ENCODE results near the gene TMEM175.

TMEM175 gene

DNA sequence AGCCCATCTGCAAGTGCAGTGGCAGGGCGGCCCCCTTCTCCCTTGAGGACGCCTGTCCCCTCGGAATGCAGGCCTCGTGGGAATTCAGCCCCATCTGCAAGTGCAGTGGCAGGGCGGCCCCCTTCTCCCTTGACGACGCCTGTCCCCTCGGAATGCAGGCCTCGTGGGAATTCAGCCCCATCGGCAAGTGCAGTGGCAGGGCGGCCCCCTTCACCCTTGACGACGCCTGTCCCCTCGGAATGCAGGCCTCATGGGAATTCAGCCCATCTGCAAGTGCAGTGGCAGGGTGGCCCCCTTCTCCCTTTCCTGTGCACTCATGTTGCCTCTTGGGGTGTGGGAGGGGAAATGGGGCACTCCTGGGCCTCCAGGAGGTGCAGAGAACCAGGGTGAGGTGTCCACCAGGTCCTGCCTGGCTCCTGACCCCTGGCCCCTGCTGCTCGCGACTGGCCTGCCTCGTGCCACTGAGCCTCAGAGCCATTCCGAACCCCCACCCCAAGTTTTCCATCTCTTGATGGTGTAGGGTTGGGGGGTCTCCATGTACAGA is 67.7 kb downstream of the TMEM175 start:
- H3K27me3 ChIP-seq (ENCODE audit: control insufficient read depth, low read length): peaks cover 37% of the 10 kb centered on the region
- H3K4me1 ChIP-seq (ENCODE audit: control insufficient read depth, low read length): peaks cover 35% of the 10 kb centered on the region
- TF ChIP-seq EZH2phosphoT487 (IDR thresholded peaks at IDR 0.05; ENCODE audit: borderline replicate concordance, low read length): no peak
- TF ChIP-seq, protein P1, sequence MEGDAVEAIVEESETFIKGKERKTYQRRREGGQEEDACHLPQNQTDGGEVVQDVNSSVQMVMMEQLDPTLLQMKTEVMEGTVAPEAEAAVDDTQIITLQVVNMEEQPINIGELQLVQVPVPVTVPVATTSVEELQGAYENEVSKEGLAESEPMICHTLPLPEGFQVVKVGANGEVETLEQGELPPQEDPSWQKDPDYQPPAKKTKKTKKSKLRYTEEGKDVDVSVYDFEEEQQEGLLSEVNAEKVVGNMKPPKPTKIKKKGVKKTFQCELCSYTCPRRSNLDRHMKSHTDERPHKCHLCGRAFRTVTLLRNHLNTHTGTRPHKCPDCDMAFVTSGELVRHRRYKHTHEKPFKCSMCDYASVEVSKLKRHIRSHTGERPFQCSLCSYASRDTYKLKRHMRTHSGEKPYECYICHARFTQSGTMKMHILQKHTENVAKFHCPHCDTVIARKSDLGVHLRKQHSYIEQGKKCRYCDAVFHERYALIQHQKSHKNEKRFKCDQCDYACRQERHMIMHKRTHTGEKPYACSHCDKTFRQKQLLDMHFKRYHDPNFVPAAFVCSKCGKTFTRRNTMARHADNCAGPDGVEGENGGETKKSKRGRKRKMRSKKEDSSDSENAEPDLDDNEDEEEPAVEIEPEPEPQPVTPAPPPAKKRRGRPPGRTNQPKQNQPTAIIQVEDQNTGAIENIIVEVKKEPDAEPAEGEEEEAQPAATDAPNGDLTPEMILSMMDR (IDR thresholded peaks at IDR 0.05; ENCODE audit: low read depth, low read length, poor library complexity, severe bottlenecking): no peak
- H3K36me3 ChIP-seq (ENCODE audit: control insufficient read depth, low read length): no peaks in the 10 kb centered on the region
- H3K79me2 ChIP-seq (ENCODE audit: control insufficient read depth, low read length): no peaks in the 10 kb centered on the region
- no peaks in the 10 kb centered on the region for H3K9me2 ChIP-seq (replicated peaks; ENCODE audit: control insufficient read depth, low read length)
- no peaks in the 10 kb centered on the region for H4K20me1 ChIP-seq (ENCODE audit: control insufficient read depth, insufficient read depth, low read depth, low read length)
- H3K4me2 ChIP-seq (ENCODE audit: low read length): peak overlapping the region; percentile 55
- H3F3A ChIP-seq (ENCODE audit: control insufficient read depth, insufficient read depth): no peaks in the 10 kb centered on the region
- H3K4me3 ChIP-seq (ENCODE audit: low read length): peak overlapping the region; percentile 32
- no peaks in the 10 kb centered on the region for H3K9me3 ChIP-seq (ENCODE audit: control insufficient read depth, insufficient read depth, low read length)
- H3K27ac ChIP-seq (ENCODE audit: low read depth, low read length): no peak overlapping the region

DNA sequence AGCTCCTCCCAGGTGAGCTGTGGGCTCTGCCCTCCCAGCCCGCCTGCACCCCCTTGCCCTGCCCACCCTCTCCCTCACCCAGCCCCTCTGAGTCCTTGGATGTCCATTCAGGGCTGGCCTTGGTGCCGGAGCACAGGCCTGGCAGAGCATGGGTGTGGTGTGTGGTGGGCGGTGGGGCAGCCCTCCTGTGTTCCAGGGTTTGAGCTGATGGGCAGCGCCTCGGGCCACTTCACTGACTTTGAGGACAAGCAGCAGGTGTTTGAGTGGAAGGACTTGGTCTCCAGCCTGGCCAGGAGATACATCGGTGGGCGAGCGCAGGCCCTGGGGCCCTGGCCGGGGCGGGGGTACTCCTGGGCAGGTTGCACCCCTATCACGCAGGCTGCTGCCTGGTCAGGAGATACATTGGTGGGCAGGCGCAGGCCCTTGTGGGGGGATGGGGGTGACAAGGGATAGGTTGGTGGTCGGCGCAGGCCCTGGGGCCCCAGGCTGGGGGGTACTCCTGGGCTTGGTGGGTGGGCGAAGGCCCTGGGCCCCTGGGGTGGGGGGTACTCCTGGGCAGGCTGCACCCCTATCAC is 68.5 kb downstream of the TMEM175 start:
- Histone ChIP-seq H3K4me1 (ENCODE audit: control insufficient read depth, low read length) (peaks cover 35% of the 10 kb centered on the region), H3K36me3 (ENCODE audit: control insufficient read depth, low read length) (no peaks in the 10 kb centered on the region), H3K4me3 (ENCODE audit: low read length) (no peak overlapping the region), H3K9me3 (ENCODE audit: control insufficient read depth, insufficient read depth, low read length) (no peaks in the 10 kb centered on the region), H3K27me3 (ENCODE audit: control insufficient read depth, low read length) (peaks cover 32% of the 10 kb centered on the region), H3K79me2 (ENCODE audit: control insufficient read depth, low read length) (no peaks in the 10 kb centered on the region), H3F3A (ENCODE audit: control insufficient read depth, insufficient read depth) (no peaks in the 10 kb centered on the region), H3K9me2 (replicated peaks; ENCODE audit: control insufficient read depth, low read length) (no peaks in the 10 kb centered on the region), H4K20me1 (ENCODE audit: control insufficient read depth, insufficient read depth, low read depth, low read length) (no peaks in the 10 kb centered on the region), H3K4me2 (ENCODE audit: low read length) (peak overlapping the region; percentile 55), H3K27ac (ENCODE audit: low read depth, low read length) (no peak overlapping the region)
- no peak for TF ChIP-seq EZH2phosphoT487 (IDR thresholded peaks at IDR 0.05; ENCODE audit: borderline replicate concordance, low read length)
- TF ChIP-seq, protein P1 (IDR thresholded peaks at IDR 0.05; ENCODE audit: low read depth, low read length, poor library complexity, severe bottlenecking): no peak

DNA sequence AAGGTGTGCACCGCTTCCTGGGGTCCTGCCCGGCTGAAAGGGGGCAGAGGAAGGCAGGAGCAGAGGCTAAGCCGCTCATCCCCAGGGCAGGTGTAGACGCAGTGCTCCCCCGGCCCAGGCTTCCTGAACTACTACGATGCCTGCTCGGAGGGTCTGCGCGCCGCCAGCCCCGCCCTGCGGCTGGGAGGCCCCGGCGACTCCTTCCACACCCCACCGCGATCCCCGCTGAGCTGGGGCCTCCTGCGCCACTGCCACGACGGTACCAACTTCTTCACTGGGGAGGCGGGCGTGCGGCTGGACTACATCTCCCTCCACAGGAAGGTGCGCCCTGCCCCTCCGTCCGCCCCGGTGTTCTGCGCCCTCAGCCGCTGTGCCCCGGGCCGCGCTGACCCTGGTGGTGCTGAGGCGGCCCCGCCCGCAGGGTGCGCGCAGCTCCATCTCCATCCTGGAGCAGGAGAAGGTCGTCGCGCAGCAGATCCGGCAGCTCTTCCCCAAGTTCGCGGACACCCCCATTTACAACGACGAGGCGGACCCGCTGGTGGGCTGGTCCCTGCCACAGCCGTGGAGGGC is 69.4 kb downstream of the TMEM175 start:
- Histone ChIP-seq H3K9me3 (ENCODE audit: control insufficient read depth, insufficient read depth, low read length) (no peaks in the 10 kb centered on the region), H3K9me2 (replicated peaks; ENCODE audit: control insufficient read depth, low read length) (no peaks in the 10 kb centered on the region), H3K4me2 (ENCODE audit: low read length) (no peak overlapping the region), H3K27me3 (ENCODE audit: control insufficient read depth, low read length) (peaks cover 23% of the 10 kb centered on the region), H4K20me1 (ENCODE audit: control insufficient read depth, insufficient read depth, low read depth, low read length) (no peaks in the 10 kb centered on the region), H3K4me1 (ENCODE audit: control insufficient read depth, low read length) (peaks cover 35% of the 10 kb centered on the region), H3K27ac (ENCODE audit: low read depth, low read length) (no peak overlapping the region), H3F3A (ENCODE audit: control insufficient read depth, insufficient read depth) (no peaks in the 10 kb centered on the region), H3K36me3 (ENCODE audit: control insufficient read depth, low read length) (no peaks in the 10 kb centered on the region), H3K4me3 (ENCODE audit: low read length) (no peak overlapping the region), H3K79me2 (ENCODE audit: control insufficient read depth, low read length) (no peaks in the 10 kb centered on the region)
- TF ChIP-seq EZH2phosphoT487 (IDR thresholded peaks at IDR 0.05; ENCODE audit: borderline replicate concordance, low read length): no peak
- TF ChIP-seq, protein P1 (IDR thresholded peaks at IDR 0.05; ENCODE audit: low read depth, low read length, poor library complexity, severe bottlenecking): no peak
